D341Med (cell line): ENCODE data around the gene NOTCH4.
"Not testable (repeated sequence)": the region's sequence is repeated elsewhere in the genome, so short reads cannot be mapped to it uniquely, and the experiment has no call there.

Experiments used
- DNase-seq: peaks from one replicate; pipeline ENCODE4 v3.0.0; 2012; ENCODE audit warnings: low spot score

The NOTCH4 gene

GRCh38 chr6:32193096-32193495 lies 30.8 kb downstream of the NOTCH4 start:
- DNase-seq: not testable (repeated sequence)

- no peak for DNase-seq
Observed at GRCh38 chr6:32192608-32193039, 31.2 kb downstream of the NOTCH4 start, which contains the start of gene GPSM3. TSS of gene GPSM3 (minus strand) at chr6:32192643. CDS start at chr6:32192513, 130 bp downstream.

DNA sequence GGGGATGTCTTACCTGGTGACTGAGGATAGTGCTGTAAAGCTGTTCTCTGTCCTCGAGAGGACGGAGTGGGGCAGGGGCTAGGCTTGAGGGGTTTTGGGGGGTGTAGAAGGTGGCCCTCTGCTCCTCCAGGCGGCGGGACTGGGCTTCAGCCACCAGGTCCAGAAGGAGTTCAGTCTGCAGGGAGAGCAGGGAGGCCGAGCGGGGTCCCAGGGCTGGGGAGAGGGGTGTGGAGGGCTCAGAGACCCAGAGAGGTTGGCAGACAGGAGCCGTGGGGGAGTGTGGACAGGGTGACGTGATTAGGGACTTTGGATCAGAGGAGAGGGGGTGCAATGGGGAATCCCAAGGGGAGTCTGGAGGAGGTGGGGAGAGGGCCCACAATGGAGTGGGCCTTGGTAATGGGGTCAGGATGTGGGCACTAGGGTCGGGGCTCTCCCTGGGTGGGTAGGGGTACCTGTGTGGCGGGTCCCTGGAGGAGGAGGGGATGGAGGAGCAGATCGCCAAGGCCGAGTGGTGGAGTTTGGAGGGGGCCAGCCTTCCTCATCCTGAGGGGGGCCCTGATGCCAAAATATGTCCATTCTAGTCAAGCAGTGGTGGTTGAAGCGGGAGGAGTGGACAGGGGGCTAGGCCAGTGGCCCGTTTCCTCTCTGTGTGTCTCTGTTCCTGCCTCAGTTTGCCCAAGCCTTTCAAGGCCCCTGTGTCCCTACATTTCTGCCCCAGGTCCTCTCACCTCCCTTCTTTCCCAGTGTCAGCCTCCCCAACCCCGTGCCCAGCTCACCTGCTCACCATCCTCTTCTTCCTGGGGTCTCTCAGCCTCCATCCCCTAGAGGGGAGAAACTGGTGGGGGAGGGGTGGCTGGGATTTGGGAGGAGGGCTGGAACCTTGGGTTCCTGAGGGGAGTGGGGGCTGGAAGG lies 31.9 kb downstream of the NOTCH4 start:
- no peak for DNase-seq

DNA sequence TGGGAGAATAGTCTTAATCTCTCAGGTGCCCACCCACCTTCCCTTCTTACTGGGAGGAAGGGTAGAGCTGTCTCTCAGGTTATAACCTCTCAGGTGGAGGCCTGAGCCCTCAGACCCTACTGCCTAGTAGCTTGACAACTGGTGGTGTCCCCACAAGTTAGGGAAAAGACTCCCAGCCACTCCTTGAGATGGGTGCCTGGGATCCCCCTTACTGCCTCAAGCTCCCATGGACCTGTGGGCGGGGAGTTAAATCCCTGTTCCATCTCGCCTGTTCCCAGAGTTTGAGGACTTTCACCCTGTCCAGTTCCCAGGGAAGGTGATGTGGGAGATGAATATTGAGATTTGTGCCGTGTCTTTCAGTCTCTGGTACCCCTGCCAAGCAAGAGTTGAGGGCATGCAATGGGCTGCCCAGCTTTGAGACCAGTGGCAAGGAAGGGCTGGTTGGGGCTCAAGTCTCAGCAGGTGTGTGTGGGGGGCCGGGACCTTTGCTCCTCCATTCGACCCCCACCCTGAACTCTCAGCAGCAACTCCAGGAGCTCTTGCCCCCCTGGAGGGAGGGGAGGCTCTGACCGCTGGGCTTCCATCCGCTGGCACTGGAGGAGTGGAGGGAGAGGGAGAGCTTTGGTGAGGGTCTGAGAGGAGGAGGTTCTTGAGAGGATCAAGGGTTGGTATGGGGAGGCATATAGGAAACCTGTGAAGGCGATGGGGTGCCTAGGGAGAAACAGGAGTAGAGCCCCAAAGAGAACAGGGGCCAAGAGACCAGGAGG lies 32.8 kb downstream of the NOTCH4 start:
- no peak for DNase-seq

DNA sequence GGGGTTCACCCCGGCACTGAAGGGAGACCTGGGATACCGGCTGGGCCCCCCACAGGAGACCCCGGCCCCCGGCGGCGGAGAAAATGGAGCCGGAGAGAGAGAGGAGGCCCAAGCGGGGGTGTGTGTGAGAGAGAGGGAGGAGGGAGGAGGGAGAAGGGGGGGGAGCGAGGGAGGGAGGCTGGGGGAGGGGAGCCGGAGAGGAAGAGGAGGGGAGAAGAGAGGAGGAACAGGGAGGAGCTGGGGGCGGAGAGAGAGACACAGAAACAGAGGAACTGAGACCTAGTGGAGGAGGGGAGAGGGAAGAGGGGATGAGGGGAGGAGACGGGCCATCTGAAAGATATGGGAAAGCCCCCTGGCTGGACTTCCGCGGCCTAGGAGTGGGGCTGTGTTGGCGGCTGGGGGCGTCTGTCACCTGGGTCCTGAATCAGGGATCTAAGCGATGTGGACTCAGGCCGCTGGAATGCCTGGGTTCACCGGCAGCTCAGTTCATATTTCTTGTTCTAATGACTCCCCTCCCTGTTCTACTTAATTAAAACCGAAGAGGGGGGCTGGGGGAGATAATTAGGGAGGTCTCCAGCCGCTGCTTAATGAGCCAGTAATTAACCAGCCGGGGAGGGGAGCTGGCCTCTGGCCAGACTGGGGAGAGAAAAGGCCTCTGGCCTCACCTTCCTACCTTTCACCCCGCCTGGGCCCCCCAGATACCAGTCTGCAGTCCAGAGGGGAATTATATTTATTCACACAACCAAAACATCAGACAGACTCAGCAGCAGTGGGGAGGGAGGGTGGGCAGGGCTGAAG lies 33.6 kb downstream of the NOTCH4 start, which contains the start of gene PBX2:
Gene PBX2 (minus strand): TSS at position 149 of the 798 bp plus-strand sequence. CDS start 287 bp downstream, outside the sequence.
- peak; percentile 78 for DNase-seq

DNA sequence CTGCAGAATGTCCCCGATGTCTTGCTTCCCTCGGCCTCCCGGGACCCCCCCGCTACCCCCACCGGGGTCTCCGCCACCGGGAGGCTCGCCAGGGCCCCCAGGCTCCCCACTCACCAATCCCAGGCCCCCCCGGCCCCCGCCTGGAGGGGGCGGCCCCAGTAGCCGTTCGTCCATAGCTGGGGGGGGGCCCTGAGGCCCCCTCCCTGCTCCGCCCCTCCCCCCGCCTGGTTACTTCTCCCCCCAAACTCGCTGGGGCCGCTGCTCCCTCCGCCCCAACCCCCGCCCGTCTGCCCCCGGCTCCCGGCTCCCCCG lies 34.2 kb downstream of the NOTCH4 start:
- DNase-seq: no peak

- DNase-seq: no peak
Observed at GRCh38 chr6:32189069-32189741, 34.7 kb downstream of the NOTCH4 start.

GRCh38 chr6:32188381-32189068 lies 35.3 kb downstream of the NOTCH4 start:
- DNase-seq: no peak

DNA sequence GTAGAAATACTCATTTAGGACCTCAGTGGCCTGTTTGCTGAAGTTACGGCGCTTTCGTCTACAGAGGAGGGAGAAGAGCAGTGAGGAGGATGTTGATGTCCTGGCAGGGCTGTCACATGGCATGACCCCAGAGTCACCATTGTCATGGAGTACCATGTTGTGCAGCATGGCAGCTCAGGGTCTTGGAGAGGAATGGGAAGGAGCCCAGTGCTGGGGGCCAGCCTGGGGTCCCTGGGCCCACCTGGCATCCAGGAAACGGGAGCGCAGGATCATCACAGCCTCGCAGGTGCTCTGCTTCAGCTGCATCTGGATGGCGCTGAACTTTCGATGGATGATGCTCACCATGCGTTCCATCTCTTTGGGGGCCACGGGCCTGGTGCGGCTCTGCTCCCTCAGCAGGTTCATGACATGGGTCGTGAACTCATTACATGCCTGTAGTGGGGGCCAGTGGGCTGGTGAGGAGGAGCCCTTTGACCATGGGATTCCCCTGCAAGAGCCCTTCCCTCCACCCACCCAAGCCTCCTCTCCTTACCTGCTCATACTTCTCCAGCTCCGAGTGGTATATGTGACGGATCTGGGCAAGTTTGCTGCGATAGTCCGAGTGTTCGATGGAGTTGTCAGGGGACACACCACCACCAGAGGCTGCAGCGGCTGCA lies 36.0 kb downstream of the NOTCH4 start:
- DNase-seq: not testable (repeated sequence)

DNA sequence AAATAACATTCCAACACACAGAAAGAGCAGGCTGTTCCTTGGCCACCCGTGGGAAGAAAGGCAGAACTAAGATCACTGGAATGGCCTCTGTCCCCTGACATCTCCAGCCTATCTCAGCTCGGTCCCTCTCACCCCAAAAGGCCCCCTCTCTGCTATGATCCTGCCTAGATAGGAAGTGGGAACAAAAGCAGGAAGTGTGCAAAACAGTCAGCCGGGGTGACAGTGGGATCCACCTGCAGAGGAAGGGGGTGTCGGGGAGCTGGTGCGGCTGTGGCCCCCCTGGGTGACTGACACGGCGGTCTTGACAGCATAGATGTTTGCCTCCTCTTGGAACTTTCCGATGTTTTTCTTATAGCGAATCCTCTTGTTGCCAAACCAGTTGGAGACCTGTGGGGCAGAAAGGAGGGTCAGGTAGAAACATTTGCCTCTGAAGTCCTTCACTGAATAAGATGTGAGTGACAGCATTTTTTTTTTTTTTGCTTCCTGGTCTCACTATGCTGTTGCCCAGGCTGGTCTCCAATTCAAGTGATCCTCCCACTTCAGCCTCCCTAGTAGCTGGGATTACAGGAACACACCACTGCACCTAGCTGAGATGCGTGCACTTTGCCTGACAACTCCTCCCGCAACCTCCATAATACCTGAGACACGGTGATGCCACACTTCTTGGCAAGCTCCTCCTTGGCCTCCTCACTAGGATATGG lies 36.7 kb downstream of the NOTCH4 start:
- no peak for DNase-seq

- DNase-seq: not testable (repeated sequence)
Observed at GRCh38 chr6:32186151-32186840, 37.6 kb downstream of the NOTCH4 start.

- DNase-seq: not testable (repeated sequence)
Observed at GRCh38 chr6:32185681-32186131, 38.2 kb downstream of the NOTCH4 start.

- no peak for DNase-seq
Observed at GRCh38 chr6:32184084-32184640, 39.7 kb downstream of the NOTCH4 start, which contains the start of gene AGER. TSS of gene AGER (minus strand) at chr6:32184253. CDS start at chr6:32184222, 31 bp downstream.

- no peak for DNase-seq
Observed at GRCh38 chr6:32183483-32184083, 40.3 kb downstream of the NOTCH4 start.

GRCh38 chr6:32183030-32183429 lies 40.8 kb downstream of the NOTCH4 start:
- DNase-seq: no peak

DNA sequence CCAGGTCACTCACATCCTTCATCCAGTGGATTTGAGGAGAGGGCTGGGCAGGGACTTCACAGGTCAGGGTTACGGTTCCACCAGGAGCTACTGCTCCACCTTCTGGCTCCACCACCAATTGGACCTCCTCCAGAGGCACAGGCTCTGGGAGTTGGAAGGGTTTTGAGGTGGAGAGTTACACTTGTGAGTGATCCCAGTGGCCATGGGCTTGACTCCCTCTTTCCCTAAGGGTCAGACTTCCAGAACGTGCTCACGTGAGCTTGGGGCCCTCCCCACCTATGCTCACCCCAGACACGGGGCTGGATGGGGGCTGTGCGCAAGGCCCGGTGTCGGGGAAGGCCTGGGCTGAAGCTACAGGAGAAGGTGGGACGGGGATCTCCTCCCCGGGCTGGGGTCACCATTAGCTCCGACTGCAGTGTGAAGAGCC lies 41.3 kb downstream of the NOTCH4 start:
- no peak for DNase-seq

GRCh38 chr6:32181915-32182529 lies 41.8 kb downstream of the NOTCH4 start:
- no peak for DNase-seq
